GM23248 (cell line): Measurements from ENCODE around the gene NPTN. TPM values are rescaled to one million over a fixed set of nuclear protein-coding genes. Genes with fewer than 3 reads are reported as not detected.

Source experiments
- DNase-seq: peaks from one replicate; pipeline ENCODE4 v3.0.0-alpha.2; 2015
- H2AFZ ChIP-seq: fragments of 200-600 bp; sonication (generic); 2 replicates; pipeline ENCODE4 v1.6.1; 2016; ENCODE audit warnings: antibody characterized with exemption
- H3F3A ChIP-seq: fragments of 200-600 bp; sonication (generic); 2 replicates; pipeline ENCODE4 v1.6.1; 2016; ENCODE audit warnings: mild to moderate bottlenecking, antibody characterized with exemption, mixed run types; ENCODE audit not compliant: insufficient read depth
- H3K27ac ChIP-seq: fragments of 200-600 bp; sonication (generic); 2 replicates; pipeline ENCODE4 v1.5.1; 2016; ENCODE audit warnings: mild to moderate bottlenecking
- H3K27me3 ChIP-seq: fragments of 200-600 bp; sonication (generic); replicated peaks from 2 replicates; pipeline ENCODE4 v1.6.1; 2016; ENCODE audit warnings: mild to moderate bottlenecking; ENCODE audit not compliant: insufficient read depth
- H3K36me3 ChIP-seq: fragments of 200-600 bp; sonication (generic); 2 replicates; pipeline ENCODE4 v1.6.1; 2016; ENCODE audit warnings: low read depth, mild to moderate bottlenecking
- H3K4me1 ChIP-seq: fragments of 200-600 bp; sonication (generic); 2 replicates; pipeline ENCODE4 v1.6.1; 2016; ENCODE audit warnings: mild to moderate bottlenecking; ENCODE audit not compliant: insufficient read depth
- H3K4me2 ChIP-seq: fragments of 200-600 bp; sonication (generic); one replicate; pipeline ENCODE4 v1.6.1; 2016; ENCODE audit warnings: mild to moderate bottlenecking; ENCODE audit not compliant: unreplicated experiment
- H3K4me3 ChIP-seq: fragments of 200-600 bp; sonication (generic); 2 replicates; pipeline ENCODE4 v1.5.1; 2016; ENCODE audit warnings: mild to moderate bottlenecking
- H3K79me2 ChIP-seq: fragments of 200-600 bp; sonication (generic); 2 replicates; pipeline ENCODE4 v1.6.1; 2016; ENCODE audit warnings: mild to moderate bottlenecking; ENCODE audit not compliant: insufficient read depth
- H3K9ac ChIP-seq: fragments of 200-600 bp; sonication (generic); 2 replicates; pipeline ENCODE4 v1.6.1; 2016; ENCODE audit warnings: mild to moderate bottlenecking
- H3K9me2 ChIP-seq: fragments of 200-600 bp; sonication (generic); 2 replicates; pipeline ENCODE4 v1.6.1; 2016; ENCODE audit warnings: mixed run types, mild to moderate bottlenecking, moderate library complexity; ENCODE audit not compliant: insufficient read depth
- H3K9me3 ChIP-seq: fragments of 200-600 bp; sonication (generic); one replicate; pipeline ENCODE4 v1.6.1; 2017; ENCODE audit warnings: low read depth
- H4K20me1 ChIP-seq: fragments of 200-600 bp; sonication (generic); 2 replicates; pipeline ENCODE4 v1.6.0; 2016; ENCODE audit not compliant: insufficient read depth
- EZH2 ChIP-seq: fragments of 200-600 bp; sonication (generic); IDR thresholded peaks from 2 replicates; pipeline ENCODE4 v1.6.1; 2018; ENCODE audit warnings: antibody characterized with exemption, mild to moderate bottlenecking; ENCODE audit not compliant: insufficient read depth, poor library complexity, severe bottlenecking
- EZH2phosphoT487 ChIP-seq: fragments of 200-600 bp; sonication (generic); IDR thresholded peaks from 2 replicates; pipeline ENCODE4 v1.6.1; 2018; ENCODE audit warnings: antibody characterized with exemption, moderate library complexity, mild to moderate bottlenecking, low read depth; ENCODE audit not compliant: insufficient read depth
- WGBS, 2 experiments: methylation state at CpG; one replicate each; pipeline ENCODE4 v1.1.6; 2015 to 2017; ENCODE audit warnings: low lambda C conversion rate in 2 of 2, low coverage in 1 of 2; ENCODE audit errors: missing lambda C conversion rate in 2 of 2; 5-methylcytosine and 5-hydroxymethylcytosine counted together
- in situ Hi-C: fragments of 300-500 bp; cut with MboI; formaldehyde crosslinking; loops from 2 replicates; pipeline ENCODE4 v1.15.0; 2020
- polyA plus RNA-seq: library from polyadenylated mRNA; unstranded; fragments of >200 nt; fragmentation: Nextera tagmentation; extraction: Ambion mirVana; gene quantifications from 2 replicates; pipeline ENCODE4 v1.2.1, GENCODE V29; 2016
- total RNA-seq: library from RNA; depleted of rRNA; stranded (reverse); fragments of >200 nt; shearing (Covaris generic); gene quantifications from 2 replicates; pipeline ENCODE4 v1.2.3, GENCODE V29; 2014

Gene NPTN
- total and polyA plus RNA-seq, 2 experiments from 2014 or later, result 128 to 183 TPM

DNA sequence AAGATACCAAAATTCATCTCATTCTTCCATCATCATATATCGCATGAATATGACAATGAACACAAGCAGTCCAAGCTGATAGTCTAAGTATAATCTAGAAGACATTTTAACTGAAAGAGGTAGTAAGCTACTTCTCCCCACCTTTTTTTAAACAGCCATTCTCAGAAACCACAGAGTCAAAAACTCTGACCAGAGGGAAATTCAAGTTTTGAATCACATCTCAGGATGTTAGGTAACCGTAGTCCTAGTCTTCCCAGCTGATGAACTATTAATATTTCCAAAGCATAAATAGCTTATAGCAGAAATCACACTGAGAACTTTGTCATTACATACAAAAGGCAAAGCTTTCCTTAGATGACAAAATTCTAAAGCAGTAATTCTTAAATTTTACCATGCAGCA, 25.8 kb downstream of the NPTN start:
- H3K9me3 ChIP-seq, result no peaks in the 10 kb centered on the region
- peaks cover 16% of the 10 kb centered on the region for H4K20me1 ChIP-seq
- peak overlapping the region; percentile 68 for H3K27ac ChIP-seq
- H3K9me2 ChIP-seq, result no peaks in the 10 kb centered on the region
- TF ChIP-seq EZH2phosphoT487 (no peak), EZH2 (no peak)
- no peak overlapping the region for H3K9ac ChIP-seq
- H3K79me2 ChIP-seq, result peaks cover 98% of the 10 kb centered on the region
- peaks cover 35% of the 10 kb centered on the region for H3K4me1 ChIP-seq
- 79 to 88% methylated on average over 2 of the region's 2 CpGs for WGBS, 2 experiments
- H3K4me3 ChIP-seq, result no peak overlapping the region
- in situ Hi-C loops, result no loop called here
- DNase-seq, result no peak
- H3F3A ChIP-seq, result peaks cover 41% of the 10 kb centered on the region
- no peaks in the 10 kb centered on the region for H3K27me3 ChIP-seq
- no peak overlapping the region for H2AFZ ChIP-seq
- H3K36me3 ChIP-seq, result 0 out of 2 replicates have a peak, but pooled peaks cover 5% of the 10 kb centered on the region
- no peak overlapping the region for H3K4me2 ChIP-seq

DNA sequence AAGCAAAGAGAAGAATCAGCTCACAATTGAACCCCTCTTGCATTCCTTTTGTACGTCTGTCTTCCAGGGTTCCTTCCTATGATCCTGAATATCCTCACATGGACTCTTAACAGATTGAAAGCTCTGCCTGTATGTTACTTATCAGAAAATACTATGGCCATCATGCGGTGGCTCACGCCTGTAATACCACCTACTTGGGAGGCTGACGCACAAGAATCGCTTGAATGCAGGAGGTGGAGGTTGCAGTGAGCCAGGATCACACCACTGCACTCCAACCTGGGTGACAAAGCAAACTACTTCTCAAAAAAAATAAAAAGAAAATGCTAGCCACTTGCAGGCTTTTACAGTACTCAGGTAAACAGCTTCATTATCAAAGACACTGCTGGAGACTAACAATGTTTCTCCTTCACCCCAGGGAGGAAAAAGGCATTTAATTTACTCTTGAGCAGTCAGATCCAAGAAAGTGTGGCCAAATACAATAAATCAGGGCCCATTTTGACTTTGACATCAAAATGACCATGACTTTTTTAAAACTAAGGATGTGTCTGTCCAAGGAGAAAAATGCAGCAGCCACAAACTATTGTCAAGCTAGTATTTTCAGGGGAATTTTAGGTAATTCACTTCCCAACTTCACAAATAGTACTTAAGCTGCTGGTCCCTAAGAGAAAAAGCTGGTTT, 27.3 kb downstream of the NPTN start:
- in situ Hi-C loops, result no loop called here
- TF ChIP-seq EZH2phosphoT487 (no peak), EZH2 (no peak)
- no peak overlapping the region for H3K27ac ChIP-seq
- no peaks in the 10 kb centered on the region for H3K9me2 ChIP-seq
- H3K9ac ChIP-seq, result no peak overlapping the region
- peaks cover 98% of the 10 kb centered on the region for H3K79me2 ChIP-seq
- H3F3A ChIP-seq, result peaks cover 52% of the 10 kb centered on the region
- H3K27me3 ChIP-seq, result no peaks in the 10 kb centered on the region
- no peaks in the 10 kb centered on the region for H3K9me3 ChIP-seq
- WGBS, 2 experiments, result 96 to 98% methylated on average over 5 of the region's 5 CpGs
- peaks cover 14% of the 10 kb centered on the region for H4K20me1 ChIP-seq
- no peak overlapping the region for H3K4me2 ChIP-seq
- DNase-seq, result no peak
- H3K4me3 ChIP-seq, result no peak overlapping the region
- no peak overlapping the region for H2AFZ ChIP-seq
- peaks cover 50% of the 10 kb centered on the region for H3K4me1 ChIP-seq
- 0 out of 2 replicates have a peak, but pooled peaks cover 5% of the 10 kb centered on the region for H3K36me3 ChIP-seq

DNA sequence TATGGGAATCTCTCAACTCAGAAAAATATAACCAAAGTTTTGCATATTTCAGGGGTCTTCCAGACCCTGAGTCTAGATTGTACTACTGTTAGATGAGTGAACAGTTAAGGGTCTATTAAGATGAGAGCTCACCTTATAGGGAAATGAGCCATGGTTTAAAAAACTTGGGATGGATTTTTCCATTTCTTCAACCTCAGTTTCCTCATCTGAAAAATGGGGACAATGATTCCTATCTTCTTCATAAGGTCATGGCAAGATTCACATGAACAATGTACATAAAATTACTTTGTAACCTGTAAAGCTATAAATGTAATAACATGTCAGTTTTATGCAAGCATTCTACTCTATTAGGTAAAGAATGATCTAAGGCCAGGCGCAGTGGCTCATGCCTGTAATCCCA, 28.7 kb downstream of the NPTN start:
- in situ Hi-C loops, result no loop called here
- Histone ChIP-seq H3K27ac (no peak overlapping the region), H2AFZ (no peak overlapping the region), H3K27me3 (no peaks in the 10 kb centered on the region), H3K4me3 (no peak overlapping the region), H3K79me2 (peaks cover 98% of the 10 kb centered on the region), H3K36me3 (0 out of 2 replicates have a peak, but pooled peaks cover 5% of the 10 kb centered on the region), H3K4me1 (peaks cover 61% of the 10 kb centered on the region), H3F3A (peaks cover 51% of the 10 kb centered on the region), H3K9me3 (no peaks in the 10 kb centered on the region), H3K9ac (no peak overlapping the region), H4K20me1 (peaks cover 14% of the 10 kb centered on the region), H3K4me2 (no peak overlapping the region), H3K9me2 (no peaks in the 10 kb centered on the region)
- no peak for DNase-seq
- WGBS, 2 experiments, result 91 to 97% methylated on average over 1 of the region's 1 CpG
- TF ChIP-seq EZH2phosphoT487 (no peak), EZH2 (no peak)

DNA sequence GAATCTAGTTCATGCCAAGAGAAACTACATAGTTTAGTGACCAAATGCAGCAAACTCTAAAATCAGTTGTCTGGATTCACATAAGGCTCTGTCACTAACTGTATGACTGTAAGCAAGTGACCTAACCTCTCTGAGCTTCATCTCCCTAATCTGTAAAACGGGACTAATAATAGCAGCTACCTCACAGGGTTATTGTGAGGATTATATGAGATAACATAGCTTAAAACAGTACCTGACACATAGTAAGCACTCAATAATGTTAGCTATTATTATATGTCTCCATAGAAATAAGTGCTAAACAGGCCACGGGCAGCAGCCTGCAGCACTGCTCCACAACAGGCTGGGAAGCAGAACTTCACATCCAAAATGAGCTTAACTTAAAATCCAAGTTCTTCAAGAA, 30.2 kb downstream of the NPTN start:
- Histone ChIP-seq H3K27me3 (no peaks in the 10 kb centered on the region), H3K27ac (no peak overlapping the region), H4K20me1 (peaks cover 11% of the 10 kb centered on the region), H3K79me2 (peaks cover 100% of the 10 kb centered on the region), H3K4me1 (peaks cover 60% of the 10 kb centered on the region), H3K36me3 (0 out of 2 replicates have a peak, but pooled peaks cover 5% of the 10 kb centered on the region), H3K9ac (no peak overlapping the region), H2AFZ (no peak overlapping the region), H3K9me2 (no peaks in the 10 kb centered on the region), H3K9me3 (no peaks in the 10 kb centered on the region), H3F3A (peaks cover 51% of the 10 kb centered on the region), H3K4me2 (no peak overlapping the region), H3K4me3 (no peak overlapping the region)
- WGBS, 2 experiments, result 75 to 76% methylated on average over 2 of the region's 2 CpGs
- in situ Hi-C loops, result no loop called here
- no peak for TF ChIP-seq EZH2phosphoT487
- TF ChIP-seq EZH2, result no peak
- no peak for DNase-seq

DNA sequence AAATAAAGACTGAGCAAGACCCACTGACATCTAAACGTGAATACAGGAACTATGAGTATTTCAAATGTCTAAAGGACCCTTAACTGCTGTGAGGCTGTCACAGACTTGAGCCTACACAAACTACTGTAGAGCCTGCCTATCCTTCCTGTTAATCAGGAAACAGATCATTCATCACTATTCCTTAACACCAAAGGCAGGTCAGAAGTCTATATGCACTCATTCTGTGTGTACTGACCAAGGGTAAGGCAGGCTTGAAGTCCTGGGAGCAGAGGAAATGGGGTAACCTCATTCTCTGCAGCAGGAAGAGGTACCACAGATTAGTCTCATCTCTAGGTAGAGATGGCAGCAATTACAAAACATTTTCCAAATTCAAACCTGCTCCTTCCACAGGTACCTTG, 30.7 kb downstream of the NPTN start:
- H3K9ac ChIP-seq, result peak overlapping the region; percentile 20; the same call in 1 of the 2 replicates

More for the DNA sequence above, 30.7 kb downstream of the NPTN start:
- 0 out of 2 replicates have a peak, but pooled peaks cover 5% of the 10 kb centered on the region for H3K36me3 ChIP-seq
- no peak overlapping the region for H2AFZ ChIP-seq
- peaks cover 51% of the 10 kb centered on the region for H3F3A ChIP-seq
- no peaks in the 10 kb centered on the region for H3K9me3 ChIP-seq
- H3K27me3 ChIP-seq, result no peaks in the 10 kb centered on the region
- H4K20me1 ChIP-seq, result peaks cover 6% of the 10 kb centered on the region; the same call in 1 of the 2 replicates
- peaks cover 100% of the 10 kb centered on the region for H3K79me2 ChIP-seq
- TF ChIP-seq EZH2phosphoT487 (no peak), EZH2 (no peak)
- H3K4me1 ChIP-seq, result peaks cover 58% of the 10 kb centered on the region
- peak overlapping the region; percentile 75 for H3K27ac ChIP-seq
- H3K4me2 ChIP-seq, result peak overlapping the region; percentile 71
- no peak for DNase-seq
- H3K4me3 ChIP-seq, result 0 out of 2 replicates have a peak overlapping the region, but pooled peaks have one; percentile 4
- no peaks in the 10 kb centered on the region for H3K9me2 ChIP-seq
- in situ Hi-C loops, result no loop called here
- WGBS, 2 experiments, result 0 to 6% methylated on average over 1 of the region's 1 CpG
